Measurements from ENCODE around the gene PYY.

GRCh38 chr17:43945074-43945829, 8.5 kb downstream of the PYY start:
- TF ChIP-seq RAD21 (conservative IDR thresholded peaks at IDR 0.05): no peak
- TF ChIP-seq EZH2 (IDR thresholded peaks at IDR 0.05; ENCODE audit: borderline replicate concordance, insufficient read depth, low read length, poor library complexity, severe bottlenecking): no peak

Measured in neural cell (in vitro differentiated cells).